COLO829 (cell line): Measurements from ENCODE around the gene PHACTR1.

Experiments used
- DNase-seq: peaks from one replicate; pipeline ENCODE4 v3.0.0; 2012; ENCODE audit warnings: low spot score

PHACTR1 gene

DNA sequence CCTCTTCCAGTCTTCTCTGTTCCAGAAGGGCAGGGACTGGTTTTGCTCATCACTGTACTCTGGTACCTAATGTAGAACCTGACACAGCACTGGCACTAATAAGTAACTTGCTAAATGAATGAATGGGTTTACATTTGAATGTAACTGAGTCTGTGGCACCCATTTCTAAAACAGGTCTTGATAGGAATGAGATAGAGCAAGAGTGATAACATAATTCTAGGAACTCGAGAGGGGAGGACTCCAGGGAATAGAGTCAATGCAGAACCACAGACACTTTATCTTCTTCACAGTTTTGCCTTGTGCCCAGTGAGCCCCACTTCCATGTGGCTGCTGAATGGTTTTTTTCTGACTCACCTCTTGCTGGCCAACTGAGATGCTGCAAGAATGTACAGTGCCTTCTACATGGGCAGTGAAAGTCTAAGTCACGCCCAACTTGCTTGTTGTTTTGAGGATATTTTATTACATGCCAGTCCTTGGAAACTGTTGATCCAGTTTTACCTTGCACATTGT, 550.6 kb downstream of the PHACTR1 start:
- DNase-seq = no peak

DNA sequence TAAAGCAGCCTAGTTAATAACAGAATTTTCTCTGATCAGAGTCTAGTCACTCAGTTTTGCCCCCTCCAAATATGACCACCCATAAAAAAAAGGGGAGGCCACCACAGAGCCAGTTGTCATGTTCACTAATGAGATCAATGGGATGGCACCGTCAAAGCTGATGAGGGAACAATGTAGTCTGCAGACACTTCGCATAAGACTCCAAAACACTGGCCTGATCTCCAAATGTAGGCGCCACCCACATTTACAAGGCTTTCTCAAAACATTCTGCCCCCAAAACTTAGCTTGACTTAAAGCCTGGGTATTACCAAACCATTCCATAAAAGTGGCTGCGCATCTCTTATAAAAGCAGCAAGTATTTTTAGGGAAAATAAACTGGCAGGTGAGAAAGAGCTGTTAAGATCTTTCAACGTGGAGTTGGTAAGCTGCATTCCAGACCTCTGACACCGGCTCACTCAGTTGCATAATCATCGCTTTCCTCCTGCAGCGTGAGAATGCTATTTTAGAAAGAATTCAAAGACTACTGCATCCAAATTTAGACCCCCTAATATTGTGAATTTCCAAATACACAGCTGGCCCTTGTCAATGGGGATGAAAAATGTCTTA, 552.4 kb downstream of the PHACTR1 start:
- DNase-seq = no peak

DNA sequence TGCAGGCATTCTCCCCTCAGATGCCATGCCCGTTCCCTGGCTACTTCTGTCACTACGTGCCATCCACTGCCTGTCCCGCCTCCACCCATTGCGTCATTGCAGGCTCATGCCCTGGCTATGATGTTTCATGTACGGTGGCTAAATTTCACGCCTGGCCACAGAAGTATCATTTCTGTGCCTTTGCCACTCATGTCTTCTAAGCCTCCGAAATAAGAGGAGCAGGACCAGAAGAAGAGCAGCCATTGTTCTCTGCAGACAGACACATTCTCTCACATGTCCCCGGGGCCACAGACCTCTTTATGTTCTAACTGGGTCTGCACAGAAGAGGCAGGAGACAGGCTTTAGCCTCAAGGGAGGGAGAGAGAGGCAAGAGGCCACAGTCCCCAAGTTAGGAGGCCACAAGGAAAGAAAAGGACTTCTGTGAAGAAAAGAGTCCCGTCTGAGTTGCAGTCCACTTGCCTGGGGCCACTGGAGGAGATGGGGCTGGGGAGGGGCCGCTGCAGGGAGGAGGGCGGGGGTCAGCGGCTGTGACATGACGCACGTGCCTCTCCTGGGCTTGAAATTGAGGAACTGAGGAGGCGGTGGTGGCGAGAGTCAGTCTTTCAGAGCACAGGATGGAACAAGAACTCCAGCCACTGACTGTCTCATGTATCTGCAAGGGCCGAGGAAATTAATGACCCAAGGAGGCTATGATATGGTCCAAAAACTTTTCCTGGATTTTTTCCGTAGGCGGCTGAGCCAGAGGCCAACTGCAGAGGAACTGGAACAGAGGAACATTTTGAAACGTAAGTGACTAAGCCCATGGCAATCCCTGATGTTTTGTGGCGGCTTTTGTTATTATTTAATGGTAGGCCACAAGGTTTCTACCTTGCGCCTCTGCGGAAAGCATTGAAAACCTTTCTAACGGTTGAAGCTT, 555.8 kb downstream of the PHACTR1 start:
- peak; percentile 48 for DNase-seq

DNA sequence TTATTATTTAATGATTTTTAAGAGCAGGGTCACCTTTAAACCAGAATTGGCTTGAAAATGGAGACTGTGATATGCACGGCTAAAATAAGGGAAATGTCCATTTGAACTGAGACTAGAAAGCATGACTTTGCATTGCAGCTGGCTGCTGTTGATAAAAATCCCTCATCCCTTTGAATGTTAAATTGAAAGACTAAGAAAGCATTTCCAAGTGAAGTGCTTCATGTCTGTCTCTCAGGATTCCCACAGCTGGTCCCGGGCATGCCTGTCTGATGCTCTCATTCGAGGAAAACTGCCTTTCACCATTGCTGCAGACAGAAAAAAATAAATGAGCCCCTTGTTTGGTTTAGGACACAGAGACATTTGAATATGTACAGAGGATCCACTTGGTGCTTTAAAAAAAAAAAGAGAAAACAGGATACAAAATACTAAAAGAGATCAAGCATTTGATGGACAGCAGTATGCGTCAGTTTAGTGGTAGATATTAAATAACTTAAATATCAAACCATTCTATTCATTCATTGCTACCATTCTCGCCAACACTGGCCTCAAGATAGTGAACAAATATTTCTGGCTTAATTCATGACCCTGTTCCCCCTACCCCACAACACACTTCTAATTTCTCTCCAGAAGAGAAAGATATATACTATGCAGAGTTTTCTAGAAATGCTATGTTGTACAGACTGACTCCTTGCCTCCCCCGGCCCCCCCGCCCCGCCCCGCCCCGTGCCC, 556.8 kb downstream of the PHACTR1 start:
- DNase-seq = peak; percentile 58

DNA sequence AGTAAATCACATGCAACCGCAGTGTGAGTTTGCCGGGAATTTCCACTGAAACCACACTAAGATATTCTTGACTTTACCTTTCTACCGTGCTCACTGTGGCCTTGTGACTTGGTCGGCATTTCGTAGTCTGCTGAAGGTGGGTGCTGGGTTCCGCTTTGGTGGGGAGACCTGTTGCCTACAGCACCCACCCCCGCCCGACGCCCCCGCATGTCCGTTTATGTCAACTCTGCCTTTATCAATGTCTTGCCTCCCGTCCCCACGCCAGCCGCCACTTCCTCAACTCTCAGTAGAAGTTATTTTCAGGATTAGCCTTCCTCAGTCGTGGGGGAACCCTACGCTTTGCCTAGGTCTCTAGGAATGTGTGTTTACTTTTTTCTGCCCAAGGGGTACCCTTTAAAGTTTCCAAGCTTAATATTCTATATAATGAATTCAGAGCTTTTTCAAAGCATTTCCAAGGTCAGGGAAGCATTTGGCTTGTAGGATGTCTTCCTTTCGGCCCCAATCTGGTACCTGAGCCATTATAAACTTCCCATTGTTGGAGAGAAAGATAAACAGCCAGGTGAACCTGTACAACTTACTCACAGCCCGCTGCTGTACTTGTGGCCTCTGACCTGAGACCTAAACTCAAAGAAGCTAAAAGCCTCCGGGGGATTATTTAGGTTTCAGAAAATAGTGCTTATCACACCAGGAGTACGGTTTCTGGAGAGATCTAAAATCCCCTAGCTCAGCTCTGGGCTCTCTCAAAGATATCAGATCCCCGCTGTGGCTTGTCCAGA, 557.6 kb downstream of the PHACTR1 start:
- DNase-seq = peak; percentile 51

DNA sequence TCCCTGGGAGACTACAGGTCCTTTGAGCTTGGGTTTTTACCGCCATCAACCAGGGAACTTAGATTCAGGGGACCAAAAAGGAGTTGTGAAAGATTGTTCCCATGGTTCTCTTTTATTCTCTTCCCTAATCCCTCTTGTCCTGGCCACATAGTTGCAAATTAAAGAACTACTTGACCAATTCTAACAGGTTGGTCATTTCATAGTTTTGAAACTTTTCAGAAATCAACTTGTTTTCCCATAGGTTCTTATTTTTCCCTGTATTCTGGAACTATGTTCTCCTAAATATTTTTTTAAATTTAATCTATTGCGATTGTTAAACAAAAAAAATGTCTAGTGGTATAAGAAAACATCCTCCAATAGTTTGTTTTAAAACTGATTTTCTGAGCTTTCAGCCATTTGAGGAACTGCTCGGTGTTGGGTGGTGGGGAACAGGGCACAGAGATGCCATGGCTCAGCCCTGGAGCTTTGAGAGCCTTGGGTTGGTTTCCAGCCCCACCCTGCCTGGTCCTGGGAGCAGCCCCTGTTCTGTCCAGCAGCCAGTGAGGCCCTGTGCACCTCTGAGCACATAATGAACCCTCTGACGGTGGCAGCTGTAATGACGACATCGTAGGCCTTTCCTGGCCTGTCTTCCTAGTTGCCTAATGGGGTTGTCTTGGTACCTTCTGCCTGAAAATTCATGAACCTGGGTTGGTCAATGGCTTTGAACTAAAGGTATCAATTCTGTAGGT, 558.3 kb downstream of the PHACTR1 start:
- DNase-seq = no peak

DNA sequence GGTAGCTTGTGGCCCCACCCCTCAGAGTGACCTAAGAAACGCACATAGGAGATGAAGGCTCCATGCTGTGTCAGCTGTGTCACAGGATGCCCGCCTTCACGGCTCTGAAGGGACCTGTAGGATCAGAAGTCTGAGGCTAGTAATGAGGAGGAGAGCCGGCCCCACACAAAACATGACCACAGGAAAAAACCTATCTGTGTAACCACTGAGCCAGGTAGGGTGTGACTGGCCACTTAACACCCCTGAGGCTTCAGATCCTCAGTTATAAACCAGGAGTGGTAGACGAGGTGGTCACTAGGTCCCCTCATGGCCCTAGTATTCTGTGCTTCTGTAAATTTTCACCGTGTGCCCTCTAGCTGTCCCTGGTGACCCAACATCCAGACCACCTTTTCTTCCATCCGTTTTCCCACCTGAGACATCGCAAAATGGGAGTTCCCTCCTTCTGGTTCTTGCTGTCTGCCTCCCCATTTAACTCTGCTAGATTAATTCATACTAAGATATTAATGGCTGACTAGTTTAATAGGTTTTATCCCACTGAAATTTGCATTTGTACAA, 558.9 kb downstream of the PHACTR1 start:
- no peak for DNase-seq

DNA sequence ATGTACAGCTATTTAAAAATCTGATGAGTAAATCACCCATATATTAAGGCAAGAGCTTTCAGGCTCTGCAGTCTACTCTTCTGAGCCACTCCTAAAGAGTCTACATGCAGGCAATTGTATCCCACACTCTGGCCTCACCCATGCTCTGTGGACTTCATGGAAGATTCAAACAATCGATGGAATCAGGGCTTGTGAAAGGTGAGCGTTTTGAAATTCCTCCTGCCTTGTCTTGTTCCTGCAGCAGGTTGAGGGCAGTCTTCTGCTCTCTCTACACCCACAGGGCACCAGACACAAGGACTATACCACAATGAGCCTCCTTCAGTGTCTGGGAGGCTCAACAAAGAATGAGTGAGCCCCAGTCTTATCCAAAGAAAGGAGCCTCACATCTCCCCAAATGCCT, 560.7 kb downstream of the PHACTR1 start:
- DNase-seq = no peak

DNA sequence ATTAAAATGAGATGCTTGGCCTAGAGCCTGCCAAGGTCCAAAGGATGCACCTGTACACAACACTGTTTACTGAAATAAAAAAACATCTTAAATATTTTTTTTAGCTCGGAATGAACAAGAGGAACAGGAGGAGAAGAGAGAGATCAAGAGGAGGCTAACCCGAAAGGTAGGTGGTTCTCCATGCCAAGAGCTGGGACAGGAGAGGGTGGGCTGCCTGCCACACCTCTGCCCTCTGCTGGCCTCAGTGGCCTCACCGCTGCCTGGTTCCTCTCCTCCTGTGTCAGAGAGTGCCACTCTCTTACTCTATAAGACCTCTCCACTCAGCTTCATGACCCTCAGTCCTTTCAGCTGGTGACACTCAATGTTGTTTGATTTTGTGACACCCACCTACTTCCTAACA, 561.6 kb downstream of the PHACTR1 start:
- no peak for DNase-seq

DNA sequence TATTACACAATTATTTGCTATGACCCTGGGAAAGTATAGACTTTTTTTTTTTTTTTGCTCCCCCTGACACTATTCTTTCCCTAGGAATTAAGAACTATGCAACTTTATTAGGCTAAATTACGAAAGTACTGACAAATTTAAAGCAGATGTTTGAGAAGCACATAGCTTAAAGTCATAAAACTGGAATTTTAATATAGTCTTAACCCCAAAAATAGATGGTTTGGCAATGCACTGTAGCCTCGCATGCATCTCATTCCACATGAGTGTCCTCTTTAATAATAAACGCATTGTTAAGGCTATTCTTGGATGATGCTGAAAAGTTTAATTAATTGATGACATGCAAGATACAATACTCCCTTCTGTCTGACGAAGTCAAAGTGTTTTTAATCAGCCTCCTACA, 562.4 kb downstream of the PHACTR1 start:
- peak; percentile 96 for DNase-seq

DNA sequence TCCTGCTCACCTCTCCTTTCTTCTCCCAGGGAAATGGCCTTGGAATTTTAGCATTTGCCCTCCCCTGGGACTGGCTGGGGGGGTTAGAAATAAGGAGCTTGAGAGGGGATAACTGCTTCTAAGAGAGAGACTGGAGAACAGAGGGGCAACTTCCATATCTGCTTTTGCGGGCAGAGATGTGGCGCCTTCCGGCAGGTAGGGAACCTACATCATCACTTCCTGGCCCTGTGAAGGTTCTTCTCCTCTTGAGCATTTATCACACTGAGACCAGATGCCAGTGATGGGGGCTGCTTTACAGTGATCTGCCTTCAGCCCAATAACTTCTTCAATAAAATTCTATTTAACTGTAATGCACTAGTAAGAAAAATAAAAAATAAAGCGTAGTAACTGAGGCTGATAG, 563.7 kb downstream of the PHACTR1 start:
- no peak for DNase-seq

DNA sequence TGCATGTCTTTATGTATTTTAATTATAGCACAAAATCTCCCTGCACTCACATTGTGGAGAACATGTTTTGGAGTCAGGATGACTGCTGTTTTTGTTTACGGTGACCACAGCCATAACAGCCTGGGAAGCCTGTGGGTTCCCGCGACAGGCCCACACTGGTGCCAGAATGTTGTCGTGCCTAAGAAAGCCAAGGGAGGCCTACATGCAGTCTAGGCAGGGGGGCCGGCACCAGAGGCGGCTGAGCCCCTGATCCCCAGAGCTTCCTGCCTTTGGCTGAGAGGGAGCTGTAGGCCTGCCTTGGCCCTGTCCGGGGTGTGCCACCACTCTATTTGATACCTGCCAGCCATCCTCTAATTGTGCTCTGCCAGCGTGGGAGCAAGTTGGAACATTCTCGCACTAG, 565.1 kb downstream of the PHACTR1 start:
- DNase-seq = no peak

DNA sequence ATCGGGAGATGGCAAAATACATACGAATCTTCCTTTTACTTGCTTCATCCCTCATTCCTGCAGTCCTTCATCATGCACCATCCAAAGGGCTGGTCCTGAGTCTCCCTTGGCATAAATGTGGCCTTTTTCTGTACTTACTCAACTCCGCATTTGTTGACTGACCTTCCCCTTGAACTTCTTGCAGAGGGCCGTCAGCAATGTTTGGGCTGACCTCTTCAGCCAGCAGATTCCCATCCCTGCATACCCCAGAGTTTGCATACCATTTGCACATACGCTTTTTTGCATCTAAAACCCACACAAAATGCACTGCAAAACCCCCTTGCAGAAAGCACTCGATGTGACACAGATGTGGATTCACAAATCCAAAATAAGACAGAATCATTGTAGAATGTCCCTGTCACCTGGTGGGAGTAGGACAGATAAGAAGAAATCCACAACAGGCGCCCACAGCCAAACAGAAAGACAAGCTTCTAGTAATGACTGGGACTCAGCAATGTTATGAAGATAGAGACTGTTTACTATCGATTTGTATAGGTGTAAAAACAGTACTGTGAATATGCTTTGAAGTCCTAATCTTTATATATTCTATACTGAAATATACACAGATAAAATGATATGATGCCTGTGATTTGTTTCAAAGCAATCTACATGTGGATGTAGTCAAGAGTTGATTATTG, 566.0 kb downstream of the PHACTR1 start:
- DNase-seq = no peak

DNA sequence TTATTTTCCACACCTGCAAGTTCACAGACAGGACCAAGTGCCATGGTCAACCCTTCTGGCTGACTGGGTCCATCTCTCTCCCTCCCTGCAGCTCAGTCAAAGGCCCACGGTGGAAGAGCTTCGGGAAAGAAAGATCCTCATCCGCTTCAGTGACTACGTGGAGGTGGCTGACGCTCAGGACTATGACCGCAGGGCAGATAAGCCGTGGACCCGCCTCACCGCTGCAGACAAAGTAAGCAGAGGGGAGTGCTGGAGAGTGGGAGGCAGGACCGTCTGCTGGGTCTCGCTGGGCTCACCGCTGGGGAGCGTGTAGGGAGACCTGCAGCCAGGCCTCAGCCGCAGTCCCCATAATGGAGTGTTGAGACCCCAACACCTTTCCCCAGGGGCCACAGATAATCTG, 566.8 kb downstream of the PHACTR1 start:
- DNase-seq = no peak

DNA sequence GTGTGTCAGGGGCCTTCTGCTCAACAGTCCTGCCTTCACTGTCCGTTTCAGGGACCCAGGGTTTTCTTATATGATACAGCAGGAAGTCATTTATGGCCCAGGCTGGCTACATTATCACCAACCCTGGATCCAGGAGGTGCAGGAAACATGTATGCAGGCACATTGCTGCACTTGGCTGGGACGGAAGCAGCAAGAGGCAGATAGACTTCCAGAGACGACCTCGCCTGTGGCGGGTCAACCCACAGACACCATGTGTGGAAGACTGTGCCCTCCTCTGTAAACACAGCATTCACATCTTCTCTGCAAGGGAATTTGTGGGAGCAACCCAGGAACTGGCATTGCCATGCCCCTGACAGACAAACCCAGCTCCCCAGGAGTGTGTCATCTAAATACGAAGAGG, 568.1 kb downstream of the PHACTR1 start:
- no peak for DNase-seq

DNA sequence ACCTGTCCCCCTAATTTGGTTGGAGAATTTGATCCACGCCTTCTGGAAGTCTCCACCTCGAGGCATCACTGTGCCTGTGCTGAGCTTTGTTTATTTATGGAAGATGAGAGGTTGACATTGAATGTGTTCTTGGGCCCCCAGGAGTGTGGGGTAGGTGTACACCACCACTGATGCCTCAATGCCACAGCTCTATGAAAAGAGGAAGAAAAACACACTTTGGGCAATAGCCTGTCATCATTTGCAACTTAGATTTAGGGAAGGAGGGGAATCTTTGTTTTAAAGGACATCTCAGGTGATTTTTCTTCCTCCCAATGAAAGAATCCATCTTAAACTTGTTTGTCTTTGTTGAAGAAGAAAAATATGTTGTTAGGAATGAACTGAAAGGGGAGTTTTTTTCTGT, 569.1 kb downstream of the PHACTR1 start:
- DNase-seq = no peak

DNA sequence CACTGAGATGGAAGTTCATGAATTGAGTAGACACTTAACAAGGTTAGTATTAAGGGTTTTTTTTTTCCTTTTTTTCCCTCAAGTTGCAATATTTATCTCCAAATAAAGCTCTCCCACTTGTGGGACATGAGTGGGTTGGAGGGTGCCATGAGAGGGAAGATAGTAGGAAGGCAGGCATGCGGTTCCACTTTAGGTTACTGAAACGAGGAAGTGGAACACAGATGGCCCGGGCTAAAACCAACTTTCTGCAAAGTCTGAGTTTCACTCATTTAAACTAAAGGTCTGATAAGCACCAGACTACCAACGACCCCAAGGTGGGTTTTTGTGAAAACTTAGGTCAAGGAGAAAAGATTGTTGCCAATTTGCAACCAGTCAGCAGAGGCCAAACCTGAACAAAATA, 569.6 kb downstream of the PHACTR1 start:
- no peak for DNase-seq

DNA sequence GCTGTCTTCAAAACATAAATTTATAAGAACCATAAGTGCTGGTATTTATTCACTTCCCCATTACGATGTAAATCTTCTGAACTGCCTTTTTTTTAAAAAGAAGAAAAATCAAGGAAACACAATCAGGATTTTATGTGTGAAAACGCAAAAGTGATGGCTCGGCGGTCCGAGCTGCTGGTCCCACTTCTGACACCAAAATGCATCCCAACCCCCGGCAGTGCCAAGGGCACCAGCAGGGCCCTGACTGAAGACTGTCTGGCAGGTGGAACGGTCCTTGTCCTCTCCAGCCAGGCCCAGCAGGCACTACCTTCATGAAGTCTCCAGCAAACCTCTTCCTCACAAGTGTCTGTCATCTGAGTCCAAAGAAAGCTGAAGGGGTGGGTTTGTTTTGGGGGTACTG, 570.5 kb downstream of the PHACTR1 start:
- no peak for DNase-seq

DNA sequence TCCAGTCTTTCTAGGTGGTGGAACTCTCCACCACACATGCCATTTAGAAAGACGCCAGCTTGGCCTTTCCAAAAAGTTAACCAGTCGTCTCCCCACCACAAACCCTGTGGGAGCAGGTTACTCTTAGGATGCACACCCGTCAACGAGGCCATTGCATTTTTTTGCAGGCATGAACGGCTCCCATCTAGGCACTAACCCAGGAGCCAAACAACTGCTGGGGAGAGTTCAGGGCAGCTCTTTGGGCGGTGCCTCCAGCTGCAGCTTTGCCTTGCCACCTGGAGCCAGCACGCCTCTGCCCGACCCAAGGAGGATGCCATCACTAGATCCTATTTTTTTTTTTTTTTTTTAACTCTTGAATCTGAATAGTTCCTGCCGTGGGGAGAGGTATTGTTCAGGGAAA, 571.9 kb downstream of the PHACTR1 start:
- no peak for DNase-seq

DNA sequence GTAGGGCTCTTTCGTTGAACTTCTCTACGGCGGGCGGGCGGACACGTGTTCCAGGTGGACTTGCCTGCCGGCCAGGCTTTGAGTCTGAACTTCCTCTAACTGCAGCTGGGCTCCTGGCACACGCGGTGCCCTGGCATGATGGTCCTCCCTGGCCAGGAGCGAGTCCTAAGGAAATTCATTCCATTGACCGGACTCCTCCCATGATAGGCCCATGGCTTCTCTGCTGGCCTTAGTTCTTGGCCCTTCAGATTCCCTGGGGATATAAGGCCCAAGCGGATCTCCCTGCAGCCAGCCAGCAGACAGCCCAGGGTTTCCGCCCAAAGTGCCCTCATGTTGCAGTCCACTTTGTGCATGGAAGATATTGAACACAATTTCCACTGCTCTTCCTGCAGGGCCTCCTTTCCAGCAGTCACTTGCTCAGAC, 572.4 kb downstream of the PHACTR1 start:
- no peak for DNase-seq
